HG02884 (cell line): ENCODE measurements around the gene ALDH18A1.
A peak's percentile ranks its signal among the peaks of the same experiment; 100 is the strongest.
"Not testable (repeated sequence)": the region's sequence is repeated elsewhere in the genome, so short reads cannot be mapped to it uniquely, and the experiment has no call there.

Source experiments
- ATAC-seq: cut with Tn5 transposase; IDR thresholded peaks from one replicate; pipeline ENCODE4 v1.9.1; 2021; ENCODE audit warnings: mild to moderate bottlenecking, moderate library complexity; ENCODE audit not compliant: unreplicated experiment

The ALDH18A1 gene

GRCh38 chr10:95656291-95657164 is at the start of gene ALDH18A1:
Gene ALDH18A1, minus strand, starts transcription at chr10:95656711. Its CDS starts 3,334 bp downstream, at chr10:95653377.
- ATAC-seq: peak; percentile 83

GRCh38 chr10:95698415-95698814 is 41.9 kb upstream of the ALDH18A1 start:
- ATAC-seq: no peak

GRCh38 chr10:95697429-95697828 is 40.9 kb upstream of the ALDH18A1 start:
- no peak for ATAC-seq

DNA sequence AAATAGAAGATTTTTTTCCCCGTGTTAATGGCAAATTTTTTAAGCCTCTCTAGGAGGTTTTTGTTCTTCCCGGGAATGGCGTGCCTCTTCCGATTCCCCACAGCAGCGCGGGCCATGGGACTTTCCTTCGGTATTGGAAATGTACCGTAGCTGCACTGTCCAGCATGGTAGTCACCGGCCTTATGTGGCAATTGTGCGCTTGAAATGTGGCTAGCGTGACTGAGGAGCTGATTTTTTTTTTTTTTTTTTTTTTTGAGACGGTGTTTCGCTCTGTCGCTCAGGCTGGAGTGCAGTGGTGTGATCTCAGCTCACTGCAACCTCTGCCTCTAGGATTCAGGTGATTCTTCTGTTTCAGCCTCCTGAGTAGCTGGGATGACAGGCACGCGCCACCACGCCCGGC is 38.2 kb upstream of the ALDH18A1 start:
- ATAC-seq: no peak

- peak; percentile 98 for ATAC-seq
Measured at GRCh38 chr10:95693668-95694534, 37.4 kb upstream of the ALDH18A1 start, which contains the start of gene TCTN3. Gene TCTN3, minus strand, starts transcription at chr10:95693927. Its CDS starts 28 bp downstream, at chr10:95693899.

GRCh38 chr10:95693071-95693667 is 36.7 kb upstream of the ALDH18A1 start:
- ATAC-seq: no peak

- no peak for ATAC-seq
Measured at GRCh38 chr10:95691281-95691680, 34.8 kb upstream of the ALDH18A1 start.

DNA sequence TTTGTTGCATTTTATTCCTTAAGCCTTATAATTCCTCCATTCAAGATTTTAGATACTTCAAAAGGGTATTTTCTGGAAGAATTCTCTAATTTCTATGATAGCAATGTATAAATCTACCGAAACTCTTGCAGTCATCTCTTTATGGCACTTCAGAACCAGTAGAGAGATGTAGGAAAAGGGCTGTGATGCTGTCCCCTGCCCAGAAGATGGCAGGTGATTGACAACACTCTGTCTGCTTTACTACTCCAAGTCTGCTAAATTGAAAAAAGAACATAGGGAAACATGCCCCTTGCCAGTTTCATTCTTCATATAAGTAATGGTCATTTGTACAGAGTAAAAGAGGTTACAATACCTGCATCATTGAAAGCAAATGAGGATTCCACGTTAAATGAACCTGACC is 32.1 kb upstream of the ALDH18A1 start:
- no peak for ATAC-seq

- ATAC-seq: no peak
Measured at GRCh38 chr10:95683966-95684365, 27.5 kb upstream of the ALDH18A1 start.

DNA sequence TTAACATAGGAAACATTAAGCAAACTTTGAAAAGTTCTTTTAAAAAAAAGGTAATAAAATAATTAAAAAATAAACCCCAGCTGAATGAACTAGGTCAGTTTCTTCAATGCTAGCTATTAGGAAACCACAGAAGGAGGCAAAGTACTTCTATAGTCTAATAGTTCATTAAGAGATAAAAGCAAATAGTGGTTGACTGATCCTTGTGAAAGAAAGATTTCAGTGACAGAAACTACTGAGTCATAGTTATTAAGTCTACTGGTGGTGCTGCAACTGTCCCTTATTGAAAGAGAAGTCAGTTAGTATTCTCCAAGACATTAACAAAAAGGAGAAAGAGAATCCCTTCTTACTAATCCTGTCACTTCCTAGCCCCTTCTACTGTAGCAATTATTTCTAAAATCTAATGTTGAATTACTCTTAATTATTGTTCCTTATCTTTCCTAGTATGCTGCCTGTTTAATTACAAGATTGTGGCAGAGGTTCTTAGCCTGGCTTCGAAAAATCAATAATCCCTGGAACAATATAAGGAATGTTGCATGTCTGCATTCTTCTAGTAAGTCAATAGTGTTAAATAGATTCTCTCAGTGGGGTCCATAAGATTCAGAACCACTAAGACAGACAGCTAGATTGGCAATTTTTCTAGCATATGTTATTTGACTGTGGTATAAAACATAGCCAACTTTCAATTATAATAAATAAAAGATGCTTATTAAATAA is 19.0 kb upstream of the ALDH18A1 start:
- no peak for ATAC-seq

- ATAC-seq: no peak
Measured at GRCh38 chr10:95674643-95675042, 18.1 kb upstream of the ALDH18A1 start.

DNA sequence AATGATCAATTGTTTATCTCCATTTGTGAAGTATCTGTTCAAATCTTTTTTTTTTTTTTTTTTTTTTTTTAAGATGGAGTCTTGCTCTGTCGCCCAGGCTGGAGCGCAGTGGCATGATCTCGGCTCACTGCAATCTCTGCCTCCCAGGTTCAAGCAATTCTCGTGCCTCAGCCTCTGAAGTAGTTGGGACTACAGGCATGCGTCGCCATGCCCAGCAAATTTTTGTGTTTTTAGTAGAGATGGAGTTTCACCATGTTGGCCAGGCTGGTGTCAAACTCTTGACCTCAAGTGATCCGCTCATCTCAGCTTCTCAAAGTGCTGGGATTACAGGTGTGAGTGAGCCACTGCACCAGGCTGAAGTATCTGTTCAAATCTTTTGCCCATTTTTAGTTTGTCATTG is 16.1 kb upstream of the ALDH18A1 start:
- not testable (repeated sequence) for ATAC-seq

DNA sequence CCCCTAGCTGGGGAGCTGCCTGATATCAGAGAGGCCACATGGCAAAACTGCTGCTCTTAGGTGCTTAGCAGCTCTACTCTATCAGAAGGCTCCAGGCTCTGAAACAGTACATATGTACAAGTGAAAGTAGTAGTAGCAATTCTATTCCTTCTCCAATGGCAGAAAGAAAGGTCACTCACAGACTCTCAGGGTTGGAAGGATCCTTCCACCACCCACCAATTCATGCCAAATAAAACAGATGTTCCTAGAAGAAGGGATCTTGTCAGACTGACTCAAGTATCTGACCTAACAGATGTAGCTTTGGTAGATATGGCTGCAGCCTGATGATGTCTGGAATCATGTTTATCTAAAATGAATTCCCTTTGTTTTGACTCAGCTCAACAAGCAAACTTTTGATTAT is 8.0 kb upstream of the ALDH18A1 start:
- ATAC-seq: no peak

GRCh38 chr10:95663496-95663895 is 7.0 kb upstream of the ALDH18A1 start:
- ATAC-seq: no peak

DNA sequence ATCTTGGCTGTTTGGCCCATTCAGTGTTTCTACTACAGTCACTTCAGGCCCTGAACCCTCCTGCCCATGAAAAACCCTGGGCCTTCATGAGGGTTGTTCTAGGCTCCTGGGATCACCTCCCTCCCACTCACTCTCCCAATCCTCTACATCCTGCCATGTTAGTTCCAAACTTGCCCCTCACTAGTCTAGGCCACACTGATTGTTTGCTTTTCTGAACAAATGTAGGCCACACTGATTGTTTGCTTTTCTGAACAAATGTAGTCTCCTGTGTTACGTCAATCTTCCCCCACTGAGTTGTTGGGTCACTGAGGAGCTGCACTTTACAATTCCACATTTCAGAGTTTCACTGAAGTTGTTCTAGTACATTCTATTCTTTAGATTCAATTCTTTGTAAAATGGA is 5.3 kb upstream of the ALDH18A1 start:
- no peak for ATAC-seq

DNA sequence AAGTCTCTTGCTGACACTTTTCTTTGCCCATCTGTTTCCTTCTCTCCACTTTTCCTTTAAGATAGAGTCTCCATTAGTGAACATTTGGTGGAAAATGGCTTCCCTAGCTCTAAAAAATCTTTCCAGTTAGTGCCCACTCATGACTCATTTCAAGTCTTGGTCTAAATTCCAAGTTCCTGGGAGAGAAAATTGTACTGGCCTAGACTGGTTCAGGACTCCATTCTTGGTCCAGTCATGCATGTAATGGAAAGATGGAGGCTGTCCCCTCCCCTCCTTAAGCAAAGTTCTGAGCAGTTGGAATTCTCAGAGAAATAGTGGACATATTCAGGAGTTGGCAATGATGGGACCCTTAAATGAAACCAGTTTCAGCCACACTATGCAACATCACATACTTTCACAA is 3.8 kb upstream of the ALDH18A1 start:
- no peak for ATAC-seq

- no peak for ATAC-seq
Measured at GRCh38 chr10:95657250-95657649, 739 bp upstream of the ALDH18A1 start.

DNA sequence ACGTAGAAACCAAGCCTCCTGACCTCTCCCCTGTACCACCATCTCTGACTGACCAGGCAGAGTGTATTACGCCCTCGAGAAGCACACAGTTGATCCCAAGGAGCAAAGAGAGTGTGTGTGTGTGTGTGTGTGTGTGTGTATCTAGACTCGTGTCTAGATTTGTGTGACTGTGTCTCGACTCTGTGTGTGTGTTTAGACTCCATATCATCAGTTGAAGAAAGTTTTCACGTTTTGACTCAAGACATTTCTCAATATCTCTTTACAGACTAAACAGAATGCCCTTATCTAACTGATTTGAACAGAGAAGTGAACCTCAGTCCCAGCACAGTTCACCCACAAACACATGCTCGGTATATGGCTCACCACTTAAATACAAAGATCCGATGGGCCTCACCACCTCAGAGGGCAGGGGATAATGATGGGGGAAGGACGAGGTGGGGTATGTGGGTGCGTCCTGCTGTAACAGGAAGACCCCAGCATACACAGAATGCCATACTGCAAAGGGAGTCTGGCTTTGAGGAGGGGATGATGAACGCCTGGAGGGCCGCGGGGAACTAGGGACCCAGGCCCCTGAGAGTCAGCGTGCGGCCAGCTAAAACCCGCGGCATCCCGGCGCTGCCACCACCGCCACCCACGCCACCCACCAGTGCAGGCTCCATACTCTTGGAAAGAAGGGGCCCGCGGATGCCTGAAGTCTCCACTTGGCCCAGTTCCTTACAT is 780 bp downstream of the ALDH18A1 start:
- ATAC-seq: no peak

DNA sequence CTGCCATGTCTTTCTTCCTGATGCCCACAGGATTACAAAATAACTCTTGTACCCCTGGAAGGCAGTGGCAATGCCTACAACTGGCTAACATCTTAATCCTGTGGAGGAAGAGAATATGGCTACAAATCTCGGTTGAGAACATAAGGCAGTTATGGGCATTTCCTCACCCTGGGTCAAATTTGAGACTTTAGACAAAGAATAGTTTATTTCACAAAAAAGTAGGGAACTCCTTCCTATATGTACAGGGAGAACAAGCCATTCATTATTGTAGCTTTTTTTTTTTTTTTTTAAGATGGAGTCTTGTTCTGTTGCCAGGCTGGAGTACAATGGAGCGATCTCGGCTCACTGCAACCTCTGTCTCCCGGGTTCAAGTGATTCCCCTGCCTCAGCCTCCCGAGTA is 2.6 kb downstream of the ALDH18A1 start:
- no peak for ATAC-seq
